Urinary bladder (tissue), 4 donors: ENCODE results near the gene CNNM4. TPM values are rescaled to one million over a fixed set of nuclear protein-coding genes. Genes with fewer than 3 reads are reported as not detected.

Source experiments
- DNase-seq: peaks from one replicate; pipeline ENCODE4 v3.0.0-alpha.2; 2015; ENCODE audit errors: extremely low spot score
- H3K27ac ChIP-seq: one replicate; pipeline ENCODE4 v1.5.1; 2013; ENCODE audit warnings: low read depth, mild to moderate bottlenecking, moderate library complexity
- H3K36me3 ChIP-seq: one replicate; pipeline ENCODE4 v1.6.1; 2013; ENCODE audit warnings: mild to moderate bottlenecking, moderate library complexity; ENCODE audit not compliant: insufficient read depth
- H3K4me1 ChIP-seq: one replicate; pipeline ENCODE4 v1.6.1; 2013; ENCODE audit warnings: mild to moderate bottlenecking, moderate library complexity; ENCODE audit not compliant: insufficient read depth
- H3K4me3 ChIP-seq: one replicate; pipeline ENCODE4 v1.5.1; 2013; ENCODE audit warnings: low read depth, low read length
- WGBS: extraction: QIAGEN DNeasy Blood & Tissue Kit; methylation state at CpG from one replicate; pipeline ENCODE4 v1.1.7; 2013; 5-methylcytosine and 5-hydroxymethylcytosine counted together
- polyA plus RNA-seq: library from polyadenylated mRNA; stranded (reverse); fragments of 200-250 nt; gene quantifications from one replicate; pipeline ENCODE4 v1.2.3, GENCODE V29; 2013
- total RNA-seq: library from RNA; depleted of rRNA; stranded (reverse); fragments of >200 nt; gene quantifications from one replicate; pipeline ENCODE4 v1.2.3, GENCODE V29; 2014
- donor health status: healthy with polysubstance abuse.
- donor health status: healthy.

Gene CNNM4
- total RNA-seq (5.8 TPM), polyA plus RNA-seq (4.8 TPM)

DNA sequence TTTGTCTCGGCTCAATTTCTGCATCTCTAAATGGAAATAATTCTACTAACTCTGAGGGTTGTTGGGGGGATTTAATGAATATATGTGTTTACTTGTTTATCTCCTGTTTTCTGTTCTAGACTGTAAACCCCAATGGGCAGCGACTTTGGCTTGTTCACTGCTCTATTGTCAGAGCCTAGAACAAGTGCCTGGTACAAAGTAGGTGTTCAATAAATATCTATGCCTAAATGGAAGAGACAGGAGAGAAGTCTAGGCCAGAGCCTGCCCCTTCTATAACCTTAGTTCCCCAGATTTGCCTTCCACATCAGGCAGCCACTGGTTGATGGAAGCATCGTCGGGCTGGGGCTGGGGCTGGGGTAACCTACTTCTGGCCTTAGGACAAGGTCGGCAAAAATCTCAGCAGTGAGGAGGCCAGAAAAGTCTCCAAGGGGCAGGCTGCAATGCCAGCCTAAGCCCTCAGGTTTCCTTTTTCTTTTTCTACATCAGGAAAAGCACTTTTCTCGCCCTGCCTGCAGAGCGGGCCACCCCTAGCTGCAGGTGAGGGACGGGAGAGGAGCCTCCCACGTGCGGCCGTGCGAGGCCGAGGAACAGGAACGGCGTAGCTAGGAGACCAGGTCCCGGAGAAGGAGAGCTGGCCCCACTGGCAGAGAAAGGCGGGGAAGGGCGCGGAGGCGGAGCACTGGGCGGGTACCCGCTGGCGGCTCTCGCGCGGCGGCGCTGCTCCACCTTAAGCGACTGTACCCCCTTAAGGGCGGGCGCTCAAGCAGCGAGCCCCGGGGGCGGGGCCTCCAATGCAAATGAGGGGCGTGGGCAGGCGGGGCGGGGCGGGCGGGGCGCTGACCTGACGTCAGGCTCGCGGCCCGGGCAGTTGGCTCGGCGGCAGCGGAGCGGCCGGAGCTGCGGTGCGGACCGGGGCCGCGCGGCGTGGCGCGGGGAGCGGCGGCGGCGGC, at the start of gene CNNM4:
CNNM4 (plus strand) TSS at position 867 of the 950 bp plus-strand sequence. CDS start 98 bp downstream, outside the sequence.
- no peaks in the 10 kb centered on the region for H3K4me1 ChIP-seq
- 5% methylated on average over 62 of the region's 62 CpGs for WGBS
- H3K27ac ChIP-seq, result peak within 1 kb of the TSS; percentile 63
- H3K4me3 ChIP-seq, result peak within 1 kb of the TSS; percentile 55
- no peaks in the 10 kb centered on the region for H3K36me3 ChIP-seq
- peak; percentile 80 for DNase-seq

- no peak for DNase-seq
- Histone ChIP-seq H3K36me3 (peaks cover 4% of the 10 kb centered on the region), H3K4me3 (no peak overlapping the region), H3K27ac (no peak overlapping the region), H3K4me1 (peaks cover 2% of the 10 kb centered on the region)
- 88% methylated on average over 3 of the region's 3 CpGs for WGBS
These were observed 49.7 kb upstream of the CNNM4 start for GRCh38 chr2:96710985-96711384.

- DNase-seq, result no peak
- Histone ChIP-seq H3K4me1 (peaks cover 2% of the 10 kb centered on the region), H3K36me3 (peaks cover 2% of the 10 kb centered on the region), H3K4me3 (no peak overlapping the region), H3K27ac (no peak overlapping the region)
- 94% methylated on average over 5 of the region's 5 CpGs for WGBS
These were observed 45.0 kb upstream of the CNNM4 start for GRCh38 chr2:96715658-96716057.

- peaks cover 2% of the 10 kb centered on the region for H3K4me1 ChIP-seq
- peaks cover 2% of the 10 kb centered on the region for H3K36me3 ChIP-seq
- no peak overlapping the region for H3K4me3 ChIP-seq
- no peak overlapping the region for H3K27ac ChIP-seq
- no peak for DNase-seq
These were observed 44.3 kb upstream of the CNNM4 start for GRCh38 chr2:96716388-96716787.

DNA sequence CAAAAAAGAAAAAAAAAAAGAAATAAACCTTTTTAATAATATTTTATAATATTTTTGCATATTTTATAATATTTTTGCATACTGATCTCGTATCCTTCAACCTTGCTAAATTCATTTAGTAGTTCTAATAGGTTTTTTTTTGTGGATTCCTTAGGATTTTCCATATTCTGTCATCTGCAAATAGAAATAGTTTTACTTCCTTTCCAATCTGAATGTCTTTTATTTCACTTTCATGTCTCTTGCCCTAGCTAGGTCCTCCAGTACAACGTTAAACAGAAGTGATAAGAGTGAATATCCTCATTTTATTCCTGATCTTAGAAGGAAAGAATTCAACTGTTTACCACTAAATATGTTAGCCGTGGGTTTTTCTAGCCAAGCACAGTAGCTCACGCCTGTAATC, 34.6 kb upstream of the CNNM4 start:
- no peaks in the 10 kb centered on the region for H3K4me1 ChIP-seq
- no peak for DNase-seq
- WGBS, result 87% methylated on average over 4 of the region's 4 CpGs
- no peak overlapping the region for H3K4me3 ChIP-seq
- H3K36me3 ChIP-seq, result peaks cover 6% of the 10 kb centered on the region
- no peak overlapping the region for H3K27ac ChIP-seq

DNA sequence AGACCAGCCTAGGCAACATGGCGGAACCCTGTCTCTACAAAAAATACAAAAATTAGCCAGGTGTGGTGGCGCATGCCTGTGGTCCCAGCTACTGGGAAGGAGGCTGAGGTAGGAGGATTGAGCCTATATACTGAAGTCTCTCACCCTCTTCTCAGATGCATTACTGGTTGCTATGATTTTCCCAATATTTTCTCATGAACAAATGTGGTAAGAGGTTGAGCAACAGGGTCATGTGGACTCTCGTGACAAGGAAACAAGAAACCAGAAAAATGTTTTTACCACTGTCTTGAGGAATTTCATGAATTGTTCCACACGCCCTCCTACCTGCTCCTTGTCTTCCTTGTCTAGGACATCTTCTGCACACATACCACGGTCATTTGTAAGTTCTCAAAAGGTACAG, 33.3 kb upstream of the CNNM4 start:
- H3K36me3 ChIP-seq, result peaks cover 6% of the 10 kb centered on the region
- no peak overlapping the region for H3K4me3 ChIP-seq
- H3K27ac ChIP-seq, result no peak overlapping the region
- no peak for DNase-seq
- 93% methylated on average over 5 of the region's 5 CpGs for WGBS
- H3K4me1 ChIP-seq, result no peaks in the 10 kb centered on the region

- DNase-seq, result no peak
These were observed 31.0 kb upstream of the CNNM4 start for GRCh38 chr2:96729748-96730147.

GRCh38 chr2:96730212-96730611, 30.5 kb upstream of the CNNM4 start:
- Histone ChIP-seq H3K36me3 (peaks cover 11% of the 10 kb centered on the region), H3K27ac (no peak overlapping the region), H3K4me3 (no peak overlapping the region), H3K4me1 (no peaks in the 10 kb centered on the region)
- 91% methylated on average over 2 of the region's 2 CpGs for WGBS
- no peak for DNase-seq

More at GRCh38 chr2:96729748-96730147, 31.0 kb upstream of the CNNM4 start:
- Histone ChIP-seq H3K27ac (no peak overlapping the region), H3K36me3 (peaks cover 11% of the 10 kb centered on the region), H3K4me1 (no peaks in the 10 kb centered on the region), H3K4me3 (no peak overlapping the region)
- WGBS, result 91% methylated on average over 7 of the region's 7 CpGs

DNA sequence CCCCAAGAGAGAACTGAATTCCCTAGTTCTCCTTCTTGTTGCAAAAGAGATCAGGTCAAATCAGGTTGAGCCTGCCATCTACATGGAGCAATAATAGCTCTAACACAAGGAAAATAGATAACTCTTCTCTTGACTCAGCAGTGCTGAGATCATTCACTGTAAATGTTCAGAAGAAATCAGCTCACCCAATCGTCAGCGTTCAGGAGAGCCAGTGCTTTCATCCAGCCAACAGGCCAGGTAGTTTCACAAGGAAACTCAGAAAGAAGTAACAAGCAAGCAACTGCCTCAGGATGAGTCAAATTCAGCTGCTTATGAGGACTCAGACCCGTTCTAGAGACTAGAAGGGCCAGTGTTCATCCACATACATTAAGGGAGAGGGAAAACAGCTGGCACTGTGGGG, 26.8 kb upstream of the CNNM4 start:
- 89% methylated on average over 3 of the region's 3 CpGs for WGBS
- Histone ChIP-seq H3K4me3 (no peak overlapping the region), H3K27ac (no peak overlapping the region), H3K4me1 (no peaks in the 10 kb centered on the region), H3K36me3 (peaks cover 7% of the 10 kb centered on the region)
- DNase-seq, result no peak

DNA sequence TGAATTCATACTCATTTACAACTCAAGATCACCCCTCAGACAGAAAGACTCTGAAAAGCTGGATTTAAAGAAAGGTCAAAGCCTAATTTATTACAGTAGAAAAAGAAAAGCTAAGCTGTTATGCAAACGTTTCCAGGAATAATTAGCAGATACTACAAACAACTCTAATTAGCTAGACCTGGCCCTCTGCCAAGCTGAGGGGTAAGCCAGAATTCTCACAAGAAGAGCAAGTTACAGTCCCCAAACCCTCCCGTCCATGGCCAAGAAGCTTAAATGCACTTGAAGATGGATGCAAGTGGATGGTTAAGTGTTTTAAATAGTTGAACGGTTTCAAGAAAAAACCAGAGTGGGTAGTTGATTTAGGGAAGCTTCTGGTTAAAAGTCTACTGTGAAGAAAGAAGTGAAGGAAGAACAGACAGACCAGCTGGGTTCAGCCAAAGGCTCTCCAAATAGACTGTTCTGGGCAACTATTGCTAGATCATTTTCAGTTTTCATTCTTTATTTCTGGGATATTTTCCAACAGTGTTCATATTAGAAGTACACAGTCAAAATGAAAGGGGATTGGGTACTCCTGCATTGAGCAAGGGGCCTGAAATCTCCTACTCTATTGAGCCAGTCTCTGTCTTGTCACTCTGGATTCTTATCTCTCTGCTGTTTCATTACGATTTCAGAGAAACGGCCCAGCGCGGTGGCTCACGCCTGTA, 25.7 kb upstream of the CNNM4 start:
- Histone ChIP-seq H3K36me3 (peaks cover 5% of the 10 kb centered on the region), H3K27ac (no peak overlapping the region), H3K4me3 (no peak overlapping the region), H3K4me1 (no peaks in the 10 kb centered on the region)
- no peak for DNase-seq
- WGBS, result 68% methylated on average over 8 of the region's 8 CpGs

DNA sequence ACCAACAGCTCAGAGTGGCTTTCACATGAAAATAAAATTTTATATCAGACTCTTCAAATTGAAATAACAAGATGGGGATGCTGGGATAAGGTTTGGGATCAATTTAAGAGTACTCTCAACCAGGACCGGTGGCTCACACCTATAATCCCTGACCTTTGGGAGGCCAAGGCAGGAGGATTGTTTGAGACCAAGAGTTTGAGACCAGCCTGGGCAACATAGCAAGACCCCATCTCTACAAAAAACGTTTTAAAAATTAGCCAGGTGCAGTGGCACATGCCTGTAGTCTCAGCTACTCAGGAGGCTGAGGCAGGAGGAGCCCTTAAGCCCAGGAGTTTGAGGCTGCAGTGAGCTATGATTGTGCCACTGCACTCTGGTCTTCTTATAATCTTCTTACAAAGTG, 23.5 kb upstream of the CNNM4 start:
- Histone ChIP-seq H3K27ac (no peak overlapping the region), H3K4me3 (no peak overlapping the region), H3K4me1 (no peaks in the 10 kb centered on the region), H3K36me3 (peaks cover 5% of the 10 kb centered on the region)
- DNase-seq, result no peak
- WGBS, result 75% methylated on average over 2 of the region's 2 CpGs

GRCh38 chr2:96737831-96738230, 22.9 kb upstream of the CNNM4 start:
- DNase-seq, result no peak
- Histone ChIP-seq H3K36me3 (peaks cover 3% of the 10 kb centered on the region), H3K27ac (no peak overlapping the region), H3K4me1 (no peaks in the 10 kb centered on the region), H3K4me3 (no peak overlapping the region)
- WGBS, result 76% methylated on average over 2 of the region's 2 CpGs

DNA sequence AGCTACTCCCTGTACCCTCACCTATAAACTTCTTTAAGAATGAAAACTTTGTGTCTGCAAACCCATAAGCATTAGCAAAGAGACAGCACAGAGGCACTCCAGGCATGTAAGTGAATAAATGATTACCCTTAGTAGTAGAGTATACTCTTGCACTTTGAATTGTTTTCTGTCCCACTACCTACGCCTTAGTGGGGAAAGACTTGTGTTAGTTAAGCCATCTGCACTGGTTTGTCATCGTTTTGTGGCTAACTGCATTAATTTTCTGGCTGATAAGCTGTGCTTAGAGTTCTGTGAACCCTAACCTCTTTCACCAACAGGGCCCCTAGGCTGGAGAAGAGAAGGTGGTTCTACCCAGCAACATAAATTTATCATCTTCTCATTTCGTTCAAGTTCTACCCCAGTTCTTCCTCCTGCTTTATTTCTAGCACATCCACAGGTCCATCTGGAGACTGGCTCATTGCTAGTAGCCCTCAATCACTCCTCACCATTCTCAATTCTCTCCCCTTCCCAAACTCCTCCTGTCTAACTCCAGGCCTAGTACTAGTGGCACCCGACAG, 21.5 kb upstream of the CNNM4 start:
- no peak for DNase-seq
- no peaks in the 10 kb centered on the region for H3K4me1 ChIP-seq
- H3K36me3 ChIP-seq, result no peaks in the 10 kb centered on the region
- H3K4me3 ChIP-seq, result peak overlapping the region; percentile 77
- 14% methylated on average over 4 of the region's 4 CpGs for WGBS
- no peak overlapping the region for H3K27ac ChIP-seq
